Astrocyte (in vitro differentiated cells and primary cell): ENCODE measurements around the gene GID8. TPM values are rescaled to one million over a fixed set of nuclear protein-coding genes. Genes with fewer than 3 reads are reported as not detected.

ENCODE experiments used
- DNase-seq: peaks from one replicate; pipeline ENCODE4 v3.0.0-alpha.2; 2010; ENCODE audit warnings: low read depth
- FAIRE-seq: peaks from 2 replicates; lab custom pipeline; 2011; peaks lifted over from hg19 to GRCh38; lab: Jason Lieb, UNC
- H2AFZ ChIP-seq: 2 replicates; pipeline ENCODE4 v1.6.0; 2012; ENCODE audit warnings: low read depth, low read length, inconsistent platforms
- H3K27ac ChIP-seq: 2 replicates; pipeline ENCODE4 v1.5.1; 2011; ENCODE audit warnings: low read depth, low read length, inconsistent platforms
- H3K27me3 ChIP-seq: 2 replicates; pipeline ENCODE4 v1.6.0; 2011; ENCODE audit warnings: low read length, inconsistent platforms; ENCODE audit not compliant: insufficient read depth
- H3K36me3 ChIP-seq: 2 replicates; pipeline ENCODE4 v1.5.1; 2011; ENCODE audit warnings: low read length, inconsistent platforms; ENCODE audit not compliant: insufficient read depth
- H3K4me1 ChIP-seq: 2 replicates; pipeline ENCODE4 v1.5.1; 2011; ENCODE audit warnings: low read length, inconsistent platforms; ENCODE audit not compliant: insufficient read depth
- H3K4me2 ChIP-seq: 2 replicates; pipeline ENCODE4 v1.6.0; 2012; ENCODE audit warnings: low read length, inconsistent platforms
- H3K4me3 ChIP-seq: 2 replicates; pipeline ENCODE4 v1.5.1; 2011; ENCODE audit warnings: low read depth, mild to moderate bottlenecking, low read length, inconsistent platforms; ENCODE audit not compliant: insufficient read depth
- H3K79me2 ChIP-seq: 2 replicates; pipeline ENCODE4 v1.6.0; 2012; ENCODE audit warnings: mild to moderate bottlenecking, low read length, inconsistent platforms; ENCODE audit not compliant: insufficient read depth
- H3K9ac ChIP-seq: 2 replicates; pipeline ENCODE4 v1.6.0; 2012; ENCODE audit warnings: mild to moderate bottlenecking, low read length, inconsistent platforms
- H3K9me3 ChIP-seq: 2 replicates; pipeline ENCODE4 v1.5.1; 2012; ENCODE audit warnings: low read depth, mild to moderate bottlenecking, low read length, inconsistent platforms; ENCODE audit not compliant: insufficient read depth
- H4K20me1 ChIP-seq: 2 replicates; pipeline ENCODE4 v1.6.0; 2012; ENCODE audit warnings: low read length, inconsistent platforms; ENCODE audit not compliant: insufficient read depth
- H3K27ac Mint-ChIP-seq: one replicate; pipeline ENCODE4 v1.8.0; 2021; ENCODE audit warnings: mild to moderate bottlenecking, mixed read lengths; ENCODE audit not compliant: unreplicated experiment
- H3K27me3 Mint-ChIP-seq: one replicate; pipeline ENCODE4 v1.8.0; 2021; ENCODE audit warnings: low read depth, mixed read lengths; ENCODE audit not compliant: unreplicated experiment
- H3K36me3 Mint-ChIP-seq: one replicate; pipeline ENCODE4 v1.8.0; 2021; ENCODE audit warnings: low read depth, mixed read lengths; ENCODE audit not compliant: unreplicated experiment
- H3K4me1 Mint-ChIP-seq: one replicate; pipeline ENCODE4 v1.8.0; 2021; ENCODE audit warnings: low read depth, mixed read lengths; ENCODE audit not compliant: unreplicated experiment
- H3K4me3 Mint-ChIP-seq: one replicate; pipeline ENCODE4 v1.8.0; 2021; ENCODE audit warnings: mild to moderate bottlenecking, moderate library complexity, mixed read lengths; ENCODE audit not compliant: unreplicated experiment
- H3K9me3 Mint-ChIP-seq: one replicate; pipeline ENCODE4 v1.8.0; 2021; ENCODE audit warnings: mild to moderate bottlenecking, mixed read lengths; ENCODE audit not compliant: unreplicated experiment
- EZH2 ChIP-seq: IDR thresholded peaks from 2 replicates; pipeline ENCODE4 v1.6.1; 2012; ENCODE audit warnings: mild to moderate bottlenecking, low read length, inconsistent platforms; ENCODE audit not compliant: insufficient read depth
- total RNA-seq: library from RNA; stranded (reverse); gene quantifications from 2 replicates; pipeline ENCODE4 v1.2.1, GENCODE V29; 2021
- TF ChIP-seq, protein P1 (sequence below): IDR thresholded peaks from 2 replicates; pipeline ENCODE4 v1.5.1; 2011; ENCODE audit warnings: low read depth, mild to moderate bottlenecking, inconsistent platforms, low read length, moderate library complexity; ENCODE audit not compliant: insufficient read depth

The GID8 gene
- total RNA-seq, 1 donor from 2014 or later, result 37.1 TPM

DNA sequence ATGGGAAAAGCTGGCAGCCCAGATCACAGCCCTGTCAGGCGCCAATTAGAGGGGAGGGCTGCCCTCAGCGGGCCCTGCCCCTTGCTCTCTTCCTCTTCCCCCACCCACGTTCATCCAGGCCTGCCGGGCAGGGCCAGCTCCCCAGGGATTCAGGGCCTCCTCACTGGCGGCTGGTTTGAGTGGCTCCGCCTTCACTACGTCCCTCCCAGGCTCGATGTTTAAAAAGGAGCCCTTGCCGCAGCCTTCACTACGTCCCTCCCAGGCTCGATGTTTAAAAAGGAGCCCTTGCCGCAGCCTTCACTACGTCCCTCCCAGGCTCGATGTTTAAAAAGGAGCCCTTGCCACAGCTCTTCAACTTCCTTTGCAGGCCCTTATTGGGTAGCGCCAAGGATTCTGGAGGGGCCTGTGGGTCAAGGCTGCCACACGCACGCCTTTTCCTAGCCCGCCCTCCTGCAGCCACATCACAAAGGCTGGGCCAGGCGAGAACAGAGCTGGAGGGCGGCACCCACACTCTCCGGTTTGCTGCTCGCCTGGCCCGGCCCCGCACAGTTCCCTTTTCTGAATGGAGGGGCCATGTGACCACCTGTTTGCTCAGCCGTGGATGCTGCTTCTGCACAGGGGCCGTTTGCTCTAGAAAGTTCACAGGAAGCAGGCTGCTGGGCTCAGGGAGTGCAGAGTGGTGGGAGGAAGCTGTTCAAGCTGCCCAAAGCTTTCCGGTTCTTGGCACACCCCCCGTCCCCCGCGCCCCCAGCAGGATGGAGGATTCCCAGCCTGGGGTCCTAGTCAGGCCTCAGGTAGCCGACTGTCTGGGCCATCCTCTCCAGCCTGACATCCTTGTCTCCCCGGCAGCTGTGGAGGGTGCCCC lies 16.1 kb downstream of the GID8 start:
- Mint-ChIP-seq H3K4me3 (peak overlapping the region; percentile 57), H3K27me3 (no peaks in the 10 kb centered on the region), H3K36me3 (peaks cover 21% of the 10 kb centered on the region), H3K4me1 (peaks cover 5% of the 10 kb centered on the region), H3K27ac (no peak overlapping the region), H3K9me3 (no peaks in the 10 kb centered on the region)
- Histone ChIP-seq H3K4me2 (peak overlapping the region; percentile 73), H3K4me3 (peak overlapping the region; percentile 14), H3K36me3 (peaks cover 4% of the 10 kb centered on the region), H3K9me3 (peaks cover under 1% of the 10 kb centered on the region), H3K79me2 (peaks cover 1% of the 10 kb centered on the region), H3K4me1 (peaks cover 7% of the 10 kb centered on the region), H2AFZ (peak overlapping the region; percentile 40), H3K27me3 (no peaks in the 10 kb centered on the region), H3K9ac (peak overlapping the region; percentile 57), H4K20me1 (peaks cover 9% of the 10 kb centered on the region), H3K27ac (no peak overlapping the region)
- no peak for TF ChIP-seq EZH2
- TF ChIP-seq, protein P1, sequence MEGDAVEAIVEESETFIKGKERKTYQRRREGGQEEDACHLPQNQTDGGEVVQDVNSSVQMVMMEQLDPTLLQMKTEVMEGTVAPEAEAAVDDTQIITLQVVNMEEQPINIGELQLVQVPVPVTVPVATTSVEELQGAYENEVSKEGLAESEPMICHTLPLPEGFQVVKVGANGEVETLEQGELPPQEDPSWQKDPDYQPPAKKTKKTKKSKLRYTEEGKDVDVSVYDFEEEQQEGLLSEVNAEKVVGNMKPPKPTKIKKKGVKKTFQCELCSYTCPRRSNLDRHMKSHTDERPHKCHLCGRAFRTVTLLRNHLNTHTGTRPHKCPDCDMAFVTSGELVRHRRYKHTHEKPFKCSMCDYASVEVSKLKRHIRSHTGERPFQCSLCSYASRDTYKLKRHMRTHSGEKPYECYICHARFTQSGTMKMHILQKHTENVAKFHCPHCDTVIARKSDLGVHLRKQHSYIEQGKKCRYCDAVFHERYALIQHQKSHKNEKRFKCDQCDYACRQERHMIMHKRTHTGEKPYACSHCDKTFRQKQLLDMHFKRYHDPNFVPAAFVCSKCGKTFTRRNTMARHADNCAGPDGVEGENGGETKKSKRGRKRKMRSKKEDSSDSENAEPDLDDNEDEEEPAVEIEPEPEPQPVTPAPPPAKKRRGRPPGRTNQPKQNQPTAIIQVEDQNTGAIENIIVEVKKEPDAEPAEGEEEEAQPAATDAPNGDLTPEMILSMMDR, result no peak
- FAIRE-seq, result no peak
- DNase-seq, result peak; percentile 48

DNA sequence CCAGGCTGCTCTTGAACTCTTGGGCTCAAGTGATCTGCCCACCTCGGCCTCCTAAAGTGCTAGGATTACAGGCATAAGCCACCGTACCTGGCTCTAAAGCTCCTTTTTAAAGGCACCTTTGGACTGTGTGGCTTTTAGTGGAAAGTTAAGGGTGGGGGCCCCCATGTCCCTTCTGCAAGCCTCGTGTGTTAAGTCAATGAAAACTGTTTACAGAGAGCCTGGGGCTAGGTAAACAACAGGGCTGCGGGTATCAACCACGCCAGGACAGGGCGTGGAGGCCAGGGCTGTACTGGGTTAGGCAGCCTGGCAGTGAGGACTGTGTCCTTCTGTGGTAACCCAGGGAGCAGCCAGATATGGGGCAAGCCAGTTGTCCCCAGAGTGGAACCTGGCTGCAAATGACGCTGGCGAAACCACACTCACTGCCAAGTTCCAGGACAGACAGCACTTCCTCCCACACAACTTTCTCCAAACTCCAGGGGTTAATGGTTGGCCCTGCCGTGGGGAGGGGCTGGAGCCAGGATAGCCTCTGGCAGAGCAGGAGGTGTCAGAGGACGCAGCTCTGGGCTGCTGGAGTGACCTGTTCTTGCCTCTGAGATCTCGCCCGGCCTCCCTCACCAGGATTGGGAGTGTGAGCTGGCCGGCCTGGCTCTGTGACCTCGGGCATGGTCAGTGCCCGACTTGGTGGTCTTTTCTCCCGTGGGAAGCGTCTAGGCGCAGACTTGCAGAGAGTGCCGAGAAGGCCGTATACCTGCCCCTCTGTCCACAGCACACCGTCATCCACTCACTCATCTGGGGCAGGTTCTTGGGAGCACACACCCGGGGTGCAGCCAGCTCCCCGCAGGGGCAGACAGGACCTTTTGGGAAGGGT lies 17.8 kb downstream of the GID8 start:
- no peak for TF ChIP-seq EZH2
- TF ChIP-seq, protein P1, result no peak
- no peaks in the 10 kb centered on the region for H3K79me2 ChIP-seq

More for the DNA sequence above, 17.8 kb downstream of the GID8 start:
- Mint-ChIP-seq H3K4me3 (no peak overlapping the region), H3K27me3 (peaks cover 5% of the 10 kb centered on the region), H3K4me1 (peaks cover 5% of the 10 kb centered on the region), H3K9me3 (no peaks in the 10 kb centered on the region), H3K36me3 (peaks cover 11% of the 10 kb centered on the region), H3K27ac (no peak overlapping the region)
- no peaks in the 10 kb centered on the region for H3K27me3 ChIP-seq
- H3K9ac ChIP-seq, result no peak overlapping the region
- H3K27ac ChIP-seq, result no peak overlapping the region
- no peaks in the 10 kb centered on the region for H3K36me3 ChIP-seq
- H3K4me1 ChIP-seq, result peaks cover 7% of the 10 kb centered on the region
- H3K9me3 ChIP-seq, result no peaks in the 10 kb centered on the region
- H4K20me1 ChIP-seq, result no peaks in the 10 kb centered on the region
- H3K4me2 ChIP-seq, result no peak overlapping the region
- FAIRE-seq, result no peak
- H3K4me3 ChIP-seq, result no peak overlapping the region
- H2AFZ ChIP-seq, result no peak overlapping the region
- DNase-seq, result no peak
